Neuronal stem cell (in vitro differentiated cells): ENCODE results near the gene KLF3.
A peak's percentile ranks its signal among the peaks of the same experiment; 100 is the strongest.

Experiments
- DNase-seq: peaks from one replicate; pipeline ENCODE4 v3.0.0-alpha.2; 2013; ENCODE audit warnings: low spot score
- H2AFZ ChIP-seq: one replicate; pipeline ENCODE4 v1.6.1; 2013; ENCODE audit warnings: mild to moderate bottlenecking, low read length, inconsistent platforms
- H2AK5ac ChIP-seq: 2 replicates; pipeline ENCODE4 v1.6.1; 2013; ENCODE audit warnings: low read depth, mild to moderate bottlenecking, inconsistent platforms, low read length, moderate library complexity, mixed read lengths
- H2BK120ac ChIP-seq: 2 replicates; pipeline ENCODE4 v1.6.1; 2013; ENCODE audit warnings: low read depth, mild to moderate bottlenecking, inconsistent platforms, low read length, moderate library complexity, mixed read lengths
- H2BK12ac ChIP-seq: one replicate; pipeline ENCODE4 v1.6.1; 2013; ENCODE audit warnings: low read length, inconsistent platforms
- H2BK15ac ChIP-seq: 2 replicates; pipeline ENCODE4 v1.6.1; 2013; ENCODE audit warnings: mild to moderate bottlenecking, low read length, inconsistent platforms, mixed read lengths
- H2BK5ac ChIP-seq: one replicate; pipeline ENCODE4 v1.6.1; 2013; ENCODE audit warnings: inconsistent platforms, mild to moderate bottlenecking, low read length, moderate library complexity
- H3K14ac ChIP-seq: one replicate; pipeline ENCODE4 v1.6.1; 2013; ENCODE audit warnings: low read length, inconsistent platforms
- H3K18ac ChIP-seq: 2 replicates; pipeline ENCODE4 v1.6.1; 2013; ENCODE audit warnings: low read length, inconsistent platforms
- H3K23ac ChIP-seq: 2 replicates; pipeline ENCODE4 v1.6.1; 2013; ENCODE audit warnings: low read depth, mild to moderate bottlenecking, mixed read lengths, low read length, inconsistent platforms; ENCODE audit not compliant: poor library complexity
- H3K27ac ChIP-seq: replicated peaks from 3 replicates; pipeline ENCODE4 v1.5.1; 2013; ENCODE audit warnings: low read length, inconsistent platforms
- H3K27me3 ChIP-seq, 3 experiments: 2 replicates each; pipeline ENCODE4 v1.6.1; 2013; ENCODE audit warnings: low read length in 3 of 3, mild to moderate bottlenecking in 2 of 3, inconsistent platforms in 1 of 3, low read depth in 1 of 3, mixed read lengths in 1 of 3, moderate library complexity in 1 of 3; ENCODE audit not compliant: control insufficient read depth in 3 of 3, insufficient read depth in 3 of 3
- H3K36me3 ChIP-seq, 2 donors: replicated peaks in 1 of 2; 2 replicates each; pipeline ENCODE4 v1.6.1; 2013; ENCODE audit warnings: low read length in 2 of 2; ENCODE audit not compliant: control insufficient read depth in 2 of 2, insufficient read depth in 2 of 2
- H3K4ac ChIP-seq: 2 replicates; pipeline ENCODE4 v1.6.1; 2013; ENCODE audit warnings: inconsistent platforms, mild to moderate bottlenecking, low read length, moderate library complexity
- H3K4me1 ChIP-seq, 2 donors: 1 replicate in 1 of 2; 2 replicates in 1 of 2; pipeline ENCODE4 v1.6.1; 2013; ENCODE audit warnings: low read length in 2 of 2, low read depth in 1 of 2; ENCODE audit not compliant: control insufficient read depth in 2 of 2, insufficient read depth in 1 of 2
- H3K4me2 ChIP-seq: one replicate; pipeline ENCODE4 v1.6.1; 2013; ENCODE audit warnings: mild to moderate bottlenecking, low read length, inconsistent platforms; ENCODE audit not compliant: insufficient read depth, poor library complexity, severe bottlenecking
- H3K4me3 ChIP-seq, 2 donors: 2 replicates each; pipeline ENCODE4 v1.5.1; 2013; ENCODE audit warnings: low read length in 2 of 2, mild to moderate bottlenecking in 2 of 2, inconsistent platforms in 1 of 2, moderate library complexity in 1 of 2
- H3K79me1 ChIP-seq: one replicate; pipeline ENCODE4 v1.6.1; 2013; ENCODE audit warnings: low read depth, mild to moderate bottlenecking, inconsistent platforms, low read length, moderate library complexity
- H3K9ac ChIP-seq: one replicate; pipeline ENCODE4 v1.6.1; 2013; ENCODE audit warnings: mild to moderate bottlenecking, low read depth, low read length, inconsistent platforms; ENCODE audit not compliant: poor library complexity
- H3K9me3 ChIP-seq, 2 donors: replicated peaks in 1 of 2; 2 replicates each; pipeline versions ENCODE3 to v1.6.1; 2013; ENCODE audit warnings: low read length in 2 of 2, mild to moderate bottlenecking in 2 of 2, inconsistent platforms in 1 of 2, low read depth in 1 of 2, mixed read lengths in 1 of 2, moderate library complexity in 1 of 2; ENCODE audit not compliant: control insufficient read depth in 2 of 2, insufficient read depth in 1 of 2
- H4K8ac ChIP-seq: one replicate; pipeline ENCODE4 v1.6.1; 2013; ENCODE audit warnings: low read depth, mild to moderate bottlenecking, inconsistent platforms, low read length, moderate library complexity
- H4K91ac ChIP-seq: one replicate; pipeline ENCODE4 v1.6.1; 2013; ENCODE audit warnings: low read length, low read depth, mild to moderate bottlenecking, inconsistent platforms; ENCODE audit not compliant: poor library complexity
- WGBS, 2 donors: extraction: QIAGEN DNeasy Blood & Tissue Kit; methylation state at CpG; one replicate each; pipeline ENCODE4 v1.1.7; 2013; ENCODE audit warnings: missing lambda C conversion rate in 2 of 2, mixed read lengths in 1 of 2; ENCODE audit not compliant: insufficient read length in 2 of 2, insufficient replicate concordance in 1 of 2; ENCODE audit errors: extremely low coverage in 2 of 2; 5-methylcytosine and 5-hydroxymethylcytosine counted together

Gene KLF3

DNA sequence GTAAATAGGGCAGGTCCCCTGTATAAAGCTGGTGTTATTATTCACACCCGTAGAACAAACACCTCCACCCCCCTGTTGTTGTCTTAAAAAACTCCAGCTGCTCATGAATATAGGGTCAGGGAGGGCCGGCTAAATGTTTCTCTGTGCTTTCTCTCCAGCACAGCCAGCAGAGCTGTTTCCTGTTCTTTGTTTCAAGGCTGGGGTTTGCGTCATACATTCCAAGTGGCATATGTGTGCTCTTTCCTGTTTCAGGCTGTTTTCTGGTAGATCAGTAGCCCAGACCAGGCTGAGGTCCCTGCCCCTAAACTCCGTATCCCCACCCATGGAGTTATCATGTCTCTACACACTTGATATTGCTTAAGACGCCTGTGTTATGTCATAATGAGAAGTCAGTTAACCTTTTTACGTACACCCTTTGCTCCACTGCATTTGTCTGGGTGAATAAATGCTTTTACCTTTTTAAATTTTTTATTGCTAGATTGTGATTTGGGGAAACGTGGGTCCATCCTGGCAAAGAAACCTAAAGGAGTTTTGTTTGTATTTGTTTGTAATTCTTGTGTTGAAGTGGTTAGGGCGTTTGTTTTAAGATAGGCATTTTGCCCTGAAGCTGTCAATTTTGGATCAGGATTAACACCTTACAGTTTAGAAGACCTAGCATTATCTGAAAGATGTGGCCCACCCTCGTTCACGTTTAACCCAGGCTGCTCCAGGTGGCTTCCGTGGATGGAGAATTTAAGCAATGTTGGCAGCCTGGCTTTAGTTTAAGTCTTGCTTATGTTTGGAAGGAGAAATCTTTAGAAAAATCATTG, 3.3 kb downstream of the KLF3 start:
- no peak overlapping the region for H2BK12ac ChIP-seq
- peak overlapping the region in 1 of 2 donors; percentile 64 for H3K4me3 ChIP-seq
- no peak overlapping the region for H4K91ac ChIP-seq
- H3K27ac ChIP-seq: peak overlapping the region; percentile 73
- H3K79me1 ChIP-seq: peaks cover 2% of the 10 kb centered on the region
- H3K9me3 ChIP-seq: no peaks in the 10 kb centered on the region
- peaks cover 22 to 44% of the 10 kb centered on the region in 2 donors for H3K4me1 ChIP-seq
- H3K4ac ChIP-seq: no peak overlapping the region
- H2AFZ ChIP-seq: no peak overlapping the region
- H3K4me2 ChIP-seq: peak overlapping the region; percentile 61
- peak; percentile 85 for DNase-seq
- no peak overlapping the region for H2BK15ac ChIP-seq
- no CpG with 5 or more reads among the region's 11 CpGs for WGBS, 2 donors
- no peak overlapping the region for H3K14ac ChIP-seq
- H2BK120ac ChIP-seq: no peak overlapping the region
- no peak overlapping the region for H2AK5ac ChIP-seq
- peaks cover 0 to 15% of the 10 kb centered on the region in 2 donors for H3K36me3 ChIP-seq
- no peak overlapping the region for H3K9ac ChIP-seq
- H2BK5ac ChIP-seq: no peak overlapping the region
- no peak overlapping the region for H4K8ac ChIP-seq
- H3K18ac ChIP-seq: no peak overlapping the region
- H3K27me3 ChIP-seq: no peaks in the 10 kb centered on the region
- no peak overlapping the region for H3K23ac ChIP-seq

DNA sequence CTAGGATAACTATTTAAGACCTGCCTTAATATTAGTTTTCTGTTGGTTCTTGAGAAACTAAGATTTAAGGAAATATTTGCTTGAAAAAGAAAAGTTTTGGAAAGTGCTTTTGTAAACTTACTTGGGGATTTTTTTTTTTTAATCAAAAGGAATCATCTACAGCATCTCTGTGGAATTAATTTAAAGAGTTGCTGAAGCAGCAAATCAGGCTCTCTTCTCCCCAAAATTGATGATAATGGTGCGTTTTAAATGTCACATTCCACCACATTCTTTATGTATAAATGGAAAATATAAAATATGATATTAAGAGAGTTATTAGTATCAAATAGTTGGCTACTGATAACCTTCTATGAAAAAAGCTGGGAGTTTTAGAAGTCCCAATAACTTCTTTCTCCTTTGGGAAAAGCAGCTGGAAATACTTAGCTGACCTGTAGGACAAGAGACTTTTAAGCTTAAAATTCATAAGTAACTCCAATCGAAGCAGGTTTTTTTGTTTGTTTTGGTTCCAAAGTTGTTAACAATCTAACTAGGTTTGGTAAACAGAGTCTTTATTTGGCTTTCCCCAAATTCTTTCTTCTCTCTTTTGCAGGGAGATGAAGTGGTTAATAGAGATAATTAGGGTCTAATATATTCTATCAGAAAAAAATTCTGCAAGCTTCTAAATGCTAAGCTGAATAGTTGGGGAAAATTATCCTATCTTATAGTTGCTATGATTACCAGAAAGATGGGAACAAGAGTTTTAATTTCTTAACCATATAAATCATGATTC, 4.4 kb downstream of the KLF3 start:
- no peak overlapping the region for H3K4me3 ChIP-seq
- H3K36me3 ChIP-seq: peaks cover 0 to 15% of the 10 kb centered on the region in 2 donors
- no peak overlapping the region for H3K14ac ChIP-seq
- H2BK12ac ChIP-seq: no peak overlapping the region
- H2AK5ac ChIP-seq: no peak overlapping the region
- no peaks in the 10 kb centered on the region for H3K9me3 ChIP-seq
- no peak overlapping the region for H3K9ac ChIP-seq
- DNase-seq: no peak
- no peak overlapping the region for H3K4me2 ChIP-seq
- no peak overlapping the region for H4K8ac ChIP-seq
- H3K23ac ChIP-seq: no peak overlapping the region
- no peak overlapping the region for H3K27ac ChIP-seq
- no peaks in the 10 kb centered on the region for H3K27me3 ChIP-seq
- no peak overlapping the region for H3K4ac ChIP-seq
- WGBS, 2 donors: no CpG with 5 or more reads among the region's 2 CpGs
- peaks cover 4% of the 10 kb centered on the region for H3K79me1 ChIP-seq
- no peak overlapping the region for H2AFZ ChIP-seq
- H4K91ac ChIP-seq: no peak overlapping the region
- no peak overlapping the region for H3K18ac ChIP-seq
- H2BK15ac ChIP-seq: no peak overlapping the region
- H3K4me1 ChIP-seq: peaks cover 28 to 55% of the 10 kb centered on the region in 2 donors
- H2BK5ac ChIP-seq: no peak overlapping the region
- no peak overlapping the region for H2BK120ac ChIP-seq

DNA sequence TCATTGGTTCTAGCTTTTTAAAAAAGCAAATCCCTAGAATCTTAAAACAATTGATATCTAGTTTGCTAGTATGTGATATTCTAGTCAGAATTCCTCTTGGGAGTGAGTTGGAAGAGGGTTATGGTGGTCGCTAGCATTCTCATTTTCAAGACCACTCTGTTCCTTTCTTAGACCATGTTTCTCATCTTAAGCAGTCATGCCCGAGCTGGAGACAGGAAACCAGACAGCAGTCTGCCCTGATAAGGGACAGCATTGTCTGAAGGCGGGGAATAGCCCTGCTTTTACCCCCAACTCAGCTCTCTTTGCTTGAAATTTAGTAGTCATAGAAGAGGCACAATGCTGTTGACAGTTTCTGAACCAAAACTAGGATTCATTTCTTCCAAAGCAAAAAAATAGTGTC, 5.2 kb downstream of the KLF3 start:
- Histone ChIP-seq H2AFZ (no peak overlapping the region), H3K9me3 (no peaks in the 10 kb centered on the region), H4K91ac (no peak overlapping the region), H3K27me3 (no peaks in the 10 kb centered on the region), H2BK15ac (no peak overlapping the region), H3K18ac (no peak overlapping the region), H3K27ac (no peak overlapping the region), H2BK120ac (no peak overlapping the region), H3K9ac (no peak overlapping the region), H3K4me1 (peaks cover 31 to 63% of the 10 kb centered on the region in 2 donors), H3K23ac (no peak overlapping the region), H3K4me2 (no peak overlapping the region), H3K4me3 (no peak overlapping the region), H3K4ac (no peak overlapping the region), H2AK5ac (no peak overlapping the region), H2BK12ac (peak overlapping the region; percentile 7), H3K36me3 (peaks cover 0 to 15% of the 10 kb centered on the region in 2 donors), H2BK5ac (no peak overlapping the region), H3K14ac (no peak overlapping the region), H3K79me1 (peaks cover 4% of the 10 kb centered on the region), H4K8ac (no peak overlapping the region)
- no peak for DNase-seq
- no CpG with 5 or more reads among the region's 3 CpGs for WGBS, 2 donors
